Cardiac ventricle fibroblast (primary cell): ENCODE data around the gene OR10A5. TPM values are rescaled to one million over a fixed set of nuclear protein-coding genes. Genes with fewer than 3 reads are reported as not detected.

ENCODE experiments used
- total RNA-seq: library from RNA; depleted of rRNA; stranded (reverse); fragments of >200 nt; gene quantifications from 2 replicates; pipeline ENCODE4 v1.2.3, GENCODE V29; 2015

OR10A5 gene, protein sequence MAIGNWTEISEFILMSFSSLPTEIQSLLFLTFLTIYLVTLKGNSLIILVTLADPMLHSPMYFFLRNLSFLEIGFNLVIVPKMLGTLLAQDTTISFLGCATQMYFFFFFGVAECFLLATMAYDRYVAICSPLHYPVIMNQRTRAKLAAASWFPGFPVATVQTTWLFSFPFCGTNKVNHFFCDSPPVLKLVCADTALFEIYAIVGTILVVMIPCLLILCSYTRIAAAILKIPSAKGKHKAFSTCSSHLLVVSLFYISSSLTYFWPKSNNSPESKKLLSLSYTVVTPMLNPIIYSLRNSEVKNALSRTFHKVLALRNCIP
- not detected in 2 replicates for total RNA-seq

DNA sequence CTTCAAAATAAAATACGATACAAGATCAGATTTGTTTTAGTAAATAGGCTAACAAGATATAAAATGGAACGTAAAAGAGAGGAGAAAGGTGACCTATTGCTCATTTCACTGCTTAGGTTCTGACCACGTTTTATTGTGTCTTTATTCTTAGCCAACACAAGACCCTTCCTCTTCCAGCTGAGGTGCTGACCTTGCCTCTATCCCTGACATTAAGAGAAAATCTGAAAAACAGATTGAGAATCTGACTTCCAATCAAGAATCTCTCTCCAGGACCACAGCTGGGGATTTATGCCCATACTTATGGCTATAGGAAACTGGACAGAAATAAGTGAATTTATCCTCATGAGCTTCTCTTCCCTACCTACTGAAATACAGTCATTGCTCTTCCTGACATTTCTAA, at the start of gene OR10A5:
Gene OR10A5, plus strand, starts transcription at position 301 of the 400 bp plus-strand sequence. Its CDS starts 0 bp downstream, at position 301.

DNA sequence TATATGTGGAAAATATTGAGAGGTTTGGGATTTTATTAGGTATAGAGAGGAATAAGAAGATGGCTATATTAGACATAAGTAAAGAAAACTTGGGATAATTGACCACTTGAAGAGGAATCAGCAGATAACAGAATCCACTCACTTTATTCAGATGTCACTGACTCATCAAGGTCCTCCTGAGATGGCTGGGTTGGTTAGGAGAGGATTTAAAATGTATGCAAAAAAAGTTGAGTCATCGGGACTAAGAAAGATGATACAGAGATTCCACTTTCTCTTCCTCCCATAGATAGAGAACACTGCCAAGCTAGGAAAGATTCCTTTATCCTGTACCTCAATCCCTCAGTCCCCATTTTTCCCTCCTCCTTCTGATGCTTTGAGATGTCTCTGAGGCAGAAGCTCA, 46.1 kb upstream of the OR10A5 start, which contains the start of gene OR6A2:
Gene OR6A2, minus strand, starts transcription at position 288 of the 400 bp plus-strand sequence. CDS start 3,981 bp downstream, outside the sequence.

DNA sequence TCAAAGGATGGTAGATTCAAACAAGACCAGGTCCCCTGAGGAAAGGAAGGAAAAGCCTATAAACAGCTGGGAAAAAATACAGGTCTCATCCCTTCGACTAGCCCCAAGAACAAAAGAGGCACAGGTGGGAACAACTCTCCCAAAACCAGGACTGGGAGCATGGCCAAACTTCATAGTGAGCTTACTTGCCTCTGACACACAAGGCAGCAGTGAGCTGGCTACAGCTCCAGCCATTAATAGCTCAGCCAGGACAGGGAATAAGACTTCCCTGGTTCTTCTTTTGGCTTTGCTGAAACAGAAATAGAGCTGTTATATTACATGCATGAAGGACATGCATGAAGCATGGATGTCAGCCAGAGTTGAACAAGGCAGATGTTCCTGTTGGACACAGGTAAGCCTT, 17.5 kb downstream of the OR10A5 start, which contains the start of gene OR10A2:
Gene OR10A2, plus strand, starts transcription at position 97 of the 400 bp plus-strand sequence. CDS start 6,698 bp downstream, outside the sequence.

DNA sequence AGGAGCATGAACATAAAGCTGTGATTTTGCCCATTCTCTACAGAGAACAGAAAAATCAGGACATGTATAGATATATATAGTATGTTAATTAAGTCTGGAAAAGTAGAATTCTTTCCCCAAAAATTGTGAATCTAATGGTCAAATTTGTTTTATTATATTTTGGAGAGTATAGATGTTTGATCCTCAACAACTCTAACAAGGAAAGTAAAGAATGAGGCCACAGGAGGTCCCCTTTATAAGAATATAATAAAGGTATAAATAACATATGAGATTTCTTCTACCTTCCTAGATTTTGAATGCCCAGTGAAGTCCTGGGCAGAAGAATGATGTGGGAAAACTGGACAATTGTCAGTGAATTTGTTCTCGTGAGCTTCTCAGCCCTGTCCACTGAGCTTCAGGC, 30.8 kb downstream of the OR10A5 start, which contains the start of gene OR10A4:
Gene OR10A4, plus strand, starts transcription at position 301 of the 400 bp plus-strand sequence. Its CDS starts 23 bp downstream, at position 324.

DNA sequence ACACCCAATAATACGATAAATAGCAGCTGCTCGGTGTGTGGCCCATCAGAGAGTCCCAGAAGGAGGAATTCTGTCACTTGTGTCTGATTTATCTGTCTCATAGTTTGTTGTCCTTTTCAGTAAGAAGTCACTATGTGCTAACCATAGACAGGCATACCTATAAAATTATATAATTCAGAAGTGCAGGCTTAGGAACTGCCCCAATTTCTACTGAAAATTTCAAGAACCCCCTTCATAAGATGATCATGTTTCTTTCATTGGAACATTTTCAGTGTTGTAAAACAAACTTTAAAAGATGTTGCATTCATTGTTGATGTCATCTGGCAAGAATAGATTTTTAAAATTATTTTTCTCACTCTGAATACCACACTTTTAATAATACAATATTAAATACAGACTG, 46.9 kb downstream of the OR10A5 start, which contains the start of gene OR2D2:
Gene OR2D2, minus strand, starts transcription at position 101 of the 400 bp plus-strand sequence. Its CDS starts 0 bp downstream, at position 101.

Other genes starting within 250 kb of the OR10A5 start
- gene RRP8, start 242.1 kb upstream of the OR10A5 start, total RNA-seq: 6.7 and 14.0 TPM in 2 replicates
- gene ILK, start 241.9 kb upstream of the OR10A5 start, total RNA-seq: 83.9 and 93.4 TPM in 2 replicates
- gene TAF10, start 233.5 kb upstream of the OR10A5 start, total RNA-seq: 57.7 and 71.8 TPM in 2 replicates
- gene TPP1, start 226.3 kb upstream of the OR10A5 start, total RNA-seq: 82.0 and 93.0 TPM in 2 replicates
- 1.6 and 2.0 TPM in 2 replicates for gene DCHS1, start 189.9 kb upstream of the OR10A5 start, total RNA-seq
- 36.9 and 60.1 TPM in 2 replicates for gene MRPL17, start 162.3 kb upstream of the OR10A5 start, total RNA-seq
- not detected in 2 replicates for gene OR2AG2, start 73.7 kb upstream of the OR10A5 start, total RNA-seq
- gene OR2AG1, start 62.7 kb upstream of the OR10A5 start, total RNA-seq: not detected in 2 replicates
- gene OR6A2, start 46.0 kb upstream of the OR10A5 start, total RNA-seq: 0.06 TPM in 1 of 2 replicates, not detected in the other
- not detected in 2 replicates for gene OR10A2, start 17.4 kb downstream of the OR10A5 start, total RNA-seq
- gene OR10A4, start 30.9 kb downstream of the OR10A5 start, total RNA-seq: not detected in 2 replicates
- gene OR2D2, start 46.8 kb downstream of the OR10A5 start, total RNA-seq: not detected in 2 replicates
- gene OR2D3, start 75.3 kb downstream of the OR10A5 start, total RNA-seq: not detected in 2 replicates
- gene ZNF215, start 80.7 kb downstream of the OR10A5 start, total RNA-seq: 0.98 and 2.0 TPM in 2 replicates
- 1.00 and 2.0 TPM in 2 replicates for gene ZNF214, start 174.7 kb downstream of the OR10A5 start, total RNA-seq
- gene NLRP14, start 174.8 kb downstream of the OR10A5 start, total RNA-seq: 0.05 TPM in 1 of 2 replicates, not detected in the other
- gene RBMXL2, start 243.3 kb downstream of the OR10A5 start, total RNA-seq: not detected in 2 replicates